Thyroid gland (tissue), 4 donors: ENCODE data around the gene TRMT1.

Experiments
- CTCF ChIP-seq, 6 experiments: fragments of 200-600 bp in 3 of 6; fragments of 450-650 bp in 3 of 6; sonication (generic) in 3 of 6; IDR thresholded peaks; one replicate each; pipeline ENCODE4 v1.5.1; 2016 to 2019; ENCODE audit warnings: antibody characterized with exemption in 6 of 6, mild to moderate bottlenecking in 2 of 6, inconsistent platforms in 1 of 6, moderate library complexity in 1 of 6
- POLR2A ChIP-seq, 2 donors: fragments of 450-650 bp; IDR thresholded peaks; one replicate each; pipeline ENCODE4 v1.6.1; 2017; ENCODE audit warnings: antibody characterized with exemption in 2 of 2, mild to moderate bottlenecking in 2 of 2, moderate library complexity in 1 of 2

GRCh38 chr19:13090511-13091231 lies 25.9 kb downstream of the TRMT1 start:
- TF ChIP-seq CTCF (IDR thresholded peaks at IDR 0.05) (no peak), POLR2A (IDR thresholded peaks at IDR 0.05) (no peak)
